C4-2B (cell line): ENCODE measurements around the gene MGMT.

ENCODE experiments used
- CTCF ChIP-seq: fragments of 450-650 bp; conservative IDR thresholded peaks from 2 replicates; pipeline ENCODE4 v1.5.1; 2017; ENCODE audit warnings: mild to moderate bottlenecking
- ZFX ChIP-seq: fragments of 450-650 bp; IDR thresholded peaks from 2 replicates; pipeline ENCODE4 v1.6.1; 2017

GRCh38 chr10:129656642-129657041 lies 189.6 kb downstream of the MGMT start:
- TF ChIP-seq CTCF, result no peak
- no peak for TF ChIP-seq ZFX
